HG03432 (cell line): ENCODE data around the gene ADPRH.
"Not testable (repeated sequence)": the region's sequence is repeated elsewhere in the genome, so short reads cannot be mapped to it uniquely, and the experiment has no call there.

Source experiments
- ATAC-seq: cut with Tn5 transposase; IDR thresholded peaks from one replicate; pipeline ENCODE4 v1.9.1; 2021; ENCODE audit warnings: mild to moderate bottlenecking, moderate library complexity; ENCODE audit not compliant: unreplicated experiment

The ADPRH gene

GRCh38 chr3:119594929-119595328, 15.6 kb downstream of the ADPRH start:
- not testable (repeated sequence) for ATAC-seq

GRCh38 chr3:119595639-119596334, 16.5 kb downstream of the ADPRH start:
- ATAC-seq: no peak

GRCh38 chr3:119596398-119596797, 17.1 kb downstream of the ADPRH start:
- ATAC-seq: no peak

DNA sequence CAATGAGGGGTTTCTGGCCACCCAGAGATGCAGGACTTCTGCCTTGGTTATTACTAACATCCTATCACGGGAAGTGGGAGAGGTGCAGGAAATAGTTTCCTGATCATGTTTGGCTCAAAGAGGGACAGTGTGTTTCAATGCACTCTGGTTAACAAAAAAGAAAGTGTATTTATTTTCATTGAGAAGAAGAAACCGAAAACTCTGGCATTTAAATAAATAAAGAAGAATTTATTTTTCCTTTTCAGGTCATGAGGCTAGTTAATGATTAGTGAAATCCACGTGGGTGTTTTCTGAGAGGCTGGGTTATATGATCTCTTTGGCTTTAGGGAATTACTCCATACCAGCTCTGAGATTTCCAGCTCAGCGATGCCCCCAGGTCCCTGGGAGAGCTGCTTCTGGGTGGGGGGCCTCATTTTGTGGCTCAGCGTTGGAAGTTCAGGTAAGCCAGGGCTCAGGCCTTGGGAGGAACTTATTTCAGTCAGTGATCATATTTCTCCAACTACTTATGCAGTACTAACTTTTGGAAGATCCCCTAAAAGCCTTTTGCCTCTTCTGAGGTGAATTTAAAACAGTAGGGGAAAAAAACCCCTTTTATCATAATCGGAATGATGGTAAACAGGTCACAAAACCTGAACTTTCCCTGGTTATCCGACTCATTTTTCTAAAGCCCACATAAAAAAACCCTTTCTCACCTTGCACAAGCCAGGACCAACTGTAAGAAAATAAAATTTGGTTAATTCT, 18.4 kb downstream of the ADPRH start, which contains the start of gene PLA1A:
Gene PLA1A (plus strand): TSS at position 338 of the 741 bp plus-strand sequence. CDS start 29 bp downstream, at position 367.
- ATAC-seq: no peak

- peak; percentile 57 for ATAC-seq
Observed at GRCh38 chr3:119598410-119599098, 19.3 kb downstream of the ADPRH start.

GRCh38 chr3:119599558-119600174, 20.4 kb downstream of the ADPRH start:
- no peak for ATAC-seq

GRCh38 chr3:119600732-119601131, 21.4 kb downstream of the ADPRH start:
- ATAC-seq: peak; percentile 73

DNA sequence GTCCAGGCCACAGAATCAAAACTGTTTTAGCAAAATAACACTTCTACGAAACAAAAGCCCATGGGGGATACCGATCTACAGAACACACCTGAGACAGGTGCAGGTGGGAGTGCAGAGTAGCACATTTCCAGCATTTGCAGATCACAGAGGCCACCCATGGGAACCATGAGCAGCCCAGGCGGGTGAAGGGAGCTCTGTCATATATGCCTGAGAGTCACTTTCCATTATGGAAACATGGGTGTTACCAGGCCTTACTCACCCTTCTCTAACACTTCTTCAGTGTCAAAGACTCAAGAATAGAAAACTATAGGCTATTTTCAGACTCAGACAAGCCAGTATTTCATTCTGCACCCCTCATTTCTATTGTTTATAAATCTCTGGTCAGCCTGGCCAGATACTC, 21.9 kb downstream of the ADPRH start:
- ATAC-seq: peak; percentile 4

GRCh38 chr3:119602676-119603075, 23.4 kb downstream of the ADPRH start:
- ATAC-seq: no peak

- no peak for ATAC-seq
Observed at GRCh38 chr3:119604878-119605277, 25.6 kb downstream of the ADPRH start.

DNA sequence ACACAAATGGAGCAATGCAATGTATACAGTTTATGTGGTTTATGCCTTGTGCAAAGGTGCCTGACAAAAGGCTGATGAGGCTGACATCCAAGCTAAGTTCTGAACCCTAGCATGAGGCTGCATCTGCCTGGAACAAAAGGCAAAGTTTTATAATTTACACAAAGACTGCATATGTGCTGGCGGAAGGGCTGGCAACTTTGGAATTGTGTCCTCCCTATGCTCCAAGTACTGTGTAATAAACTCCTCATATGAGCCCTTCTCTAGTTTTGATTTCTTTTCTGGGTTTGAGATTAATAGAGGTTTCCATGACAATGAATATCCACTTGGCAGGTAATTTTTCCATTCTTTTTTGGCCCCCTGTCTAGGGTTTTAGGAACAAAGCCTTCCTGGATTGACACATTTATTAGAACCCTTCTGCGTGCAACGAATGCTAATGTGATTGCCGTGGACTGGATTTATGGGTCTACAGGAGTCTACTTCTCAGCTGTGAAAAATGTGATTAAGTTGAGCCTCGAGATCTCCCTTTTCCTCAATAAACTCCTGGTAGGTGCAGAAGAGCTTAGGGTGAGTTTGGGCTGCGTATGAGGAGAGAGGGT, 29.2 kb downstream of the ADPRH start:
- ATAC-seq: no peak

- no peak for ATAC-seq
Observed at GRCh38 chr3:119609301-119609700, 30.0 kb downstream of the ADPRH start.

DNA sequence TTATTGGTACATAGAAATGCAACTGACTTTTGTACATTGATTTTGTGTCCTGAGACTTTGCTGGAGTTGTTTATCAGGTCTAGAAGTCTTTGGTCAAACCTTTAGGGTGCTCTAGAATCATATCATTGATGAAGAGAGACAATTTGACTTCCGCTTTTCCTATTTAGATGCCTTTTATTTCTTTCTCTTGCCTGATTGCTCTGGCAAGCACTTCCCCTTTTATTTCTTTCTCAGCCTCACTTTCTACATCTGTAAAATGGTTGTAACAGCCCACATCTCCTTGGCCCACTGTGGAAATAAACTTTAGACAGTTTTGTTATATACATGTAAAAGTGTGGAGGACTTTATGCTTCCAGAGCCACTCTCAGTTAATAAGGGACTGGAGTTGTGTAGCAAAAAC, 32.4 kb downstream of the ADPRH start:
- ATAC-seq: no peak

DNA sequence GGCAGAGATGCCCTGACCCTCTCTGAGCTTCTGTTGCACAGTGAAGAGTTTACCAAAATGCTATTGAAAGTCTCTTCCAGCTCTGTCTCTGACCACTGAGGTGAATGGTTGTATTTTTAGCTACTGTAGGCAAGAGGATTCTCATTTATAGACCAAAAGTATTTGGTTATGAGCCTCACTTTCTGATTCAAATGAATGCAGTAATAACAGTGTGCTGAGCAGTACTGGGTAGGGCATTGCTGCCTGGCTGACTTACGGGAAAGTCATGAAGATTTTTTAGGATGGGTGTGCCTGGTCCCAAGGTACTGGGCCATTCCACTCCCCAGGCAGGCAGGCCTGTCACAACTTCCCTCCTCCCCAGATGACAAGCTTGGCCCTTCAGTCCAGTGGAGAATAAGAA, 33.9 kb downstream of the ADPRH start:
- peak; percentile 73 for ATAC-seq

- ATAC-seq: no peak
Observed at GRCh38 chr3:119613872-119614271, 34.6 kb downstream of the ADPRH start.

DNA sequence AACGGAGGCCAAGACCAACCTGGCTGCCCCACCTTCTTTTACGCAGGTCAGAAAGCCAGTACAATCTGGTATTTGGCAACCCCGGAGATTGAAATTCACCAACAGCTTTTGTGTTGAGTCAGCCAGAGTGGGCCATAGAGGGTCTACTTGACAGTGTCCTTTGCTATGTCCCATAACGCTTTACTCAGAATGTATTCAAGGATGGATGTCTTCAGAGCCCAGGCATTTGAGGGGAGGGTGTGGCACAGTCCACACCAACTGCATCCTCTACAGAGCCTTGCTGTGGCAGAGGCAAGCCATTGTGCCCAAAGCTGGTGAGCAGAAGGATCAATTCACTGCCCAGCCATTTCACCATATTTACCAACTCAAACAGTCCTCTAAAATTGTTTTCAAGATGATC, 36.8 kb downstream of the ADPRH start:
- ATAC-seq: no peak

DNA sequence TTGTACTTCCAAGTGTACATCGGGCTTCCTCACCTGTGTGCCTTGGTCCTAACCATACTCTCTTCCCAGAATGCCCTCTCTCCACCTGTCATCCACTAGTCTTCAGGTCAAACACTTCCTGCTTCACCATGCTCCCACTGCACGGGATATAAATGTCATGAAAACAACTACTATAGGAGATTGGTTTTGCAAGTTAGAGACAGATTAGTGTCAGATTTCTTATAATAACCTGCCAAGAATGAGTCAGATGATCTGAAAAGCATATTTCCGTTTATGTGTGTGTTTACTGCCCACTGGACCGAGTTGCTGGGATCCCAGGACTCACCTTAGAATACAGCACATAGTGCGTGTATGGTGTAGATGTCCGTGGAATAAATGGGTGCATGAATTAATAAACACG, 39.8 kb downstream of the ADPRH start:
- no peak for ATAC-seq

DNA sequence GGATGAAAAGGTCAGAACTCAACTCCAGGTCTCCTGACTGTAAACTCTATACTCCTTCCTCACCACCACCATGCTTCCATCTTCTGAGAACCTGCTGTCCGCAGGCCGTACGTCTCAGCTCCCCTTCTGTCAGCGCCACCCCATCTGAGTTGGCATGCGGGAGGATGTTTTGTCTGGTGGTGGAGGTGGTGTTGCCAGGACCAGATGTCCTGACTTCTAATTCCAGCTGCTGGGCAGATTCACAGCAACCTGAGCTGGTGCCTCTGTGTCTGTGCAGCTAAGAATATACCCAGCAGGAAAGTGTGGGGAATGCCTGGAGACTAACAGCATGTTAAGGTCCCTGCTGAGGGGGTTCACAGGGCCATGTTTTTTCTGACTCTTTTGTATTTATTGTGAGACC, 41.6 kb downstream of the ADPRH start:
- no peak for ATAC-seq

GRCh38 chr3:119624002-119624720, 44.9 kb downstream of the ADPRH start:
- ATAC-seq: no peak

- no peak for ATAC-seq
Observed at GRCh38 chr3:119625451-119626153, 46.3 kb downstream of the ADPRH start.
